Measurements from ENCODE around the gene TSPAN15. TPM values are rescaled to one million over a fixed set of nuclear protein-coding genes. Genes with fewer than 3 reads are reported as not detected.
"Not testable (repeated sequence)": the region's sequence is repeated elsewhere in the genome, so short reads cannot be mapped to it uniquely, and the experiment has no call there.

Gene TSPAN15
- total RNA-seq, 1 donor from 2014 or later = 156 TPM

DNA sequence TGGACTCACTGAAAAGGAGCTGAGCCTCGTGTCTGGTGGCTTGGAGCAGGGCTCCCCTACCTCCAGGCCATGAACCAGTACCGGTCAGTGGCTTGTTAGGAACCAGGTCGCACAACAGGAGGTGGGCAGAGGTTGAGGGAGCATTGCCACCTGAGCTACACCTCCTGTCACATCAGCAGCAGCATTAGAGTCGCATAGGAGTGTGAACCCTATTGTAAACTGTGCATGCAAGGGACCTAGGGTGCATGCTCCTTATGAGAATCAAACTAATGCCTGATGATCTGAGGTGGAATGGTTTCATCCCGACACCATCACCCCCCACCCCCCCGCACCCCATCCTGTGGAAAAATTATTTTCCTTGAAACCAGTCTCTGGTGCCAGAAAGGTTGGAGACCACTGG, 50.4 kb downstream of the TSPAN15 start:
- DNase-seq (ENCODE audit: low spot score) = no peak

DNA sequence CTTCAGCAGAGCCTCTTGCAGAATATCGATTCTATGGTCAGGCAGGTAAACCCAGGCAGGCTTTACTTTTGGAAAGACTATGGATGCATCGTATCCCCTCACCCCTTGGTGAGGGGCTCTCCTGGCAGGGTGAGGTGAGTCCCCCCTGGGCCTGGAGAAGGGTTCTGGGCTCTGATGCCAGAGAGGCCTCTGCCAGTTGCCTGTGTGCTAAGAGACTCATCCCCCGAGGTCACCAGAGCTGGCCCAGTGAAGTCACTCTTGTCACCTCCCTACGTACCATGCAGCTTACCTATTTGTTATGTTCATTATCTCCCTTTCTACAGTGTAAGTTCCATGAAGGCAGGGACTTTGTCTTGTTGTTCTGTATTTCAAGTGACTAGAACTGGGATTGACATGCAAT, 51.3 kb downstream of the TSPAN15 start:
- no peak for DNase-seq (ENCODE audit: low spot score)

DNA sequence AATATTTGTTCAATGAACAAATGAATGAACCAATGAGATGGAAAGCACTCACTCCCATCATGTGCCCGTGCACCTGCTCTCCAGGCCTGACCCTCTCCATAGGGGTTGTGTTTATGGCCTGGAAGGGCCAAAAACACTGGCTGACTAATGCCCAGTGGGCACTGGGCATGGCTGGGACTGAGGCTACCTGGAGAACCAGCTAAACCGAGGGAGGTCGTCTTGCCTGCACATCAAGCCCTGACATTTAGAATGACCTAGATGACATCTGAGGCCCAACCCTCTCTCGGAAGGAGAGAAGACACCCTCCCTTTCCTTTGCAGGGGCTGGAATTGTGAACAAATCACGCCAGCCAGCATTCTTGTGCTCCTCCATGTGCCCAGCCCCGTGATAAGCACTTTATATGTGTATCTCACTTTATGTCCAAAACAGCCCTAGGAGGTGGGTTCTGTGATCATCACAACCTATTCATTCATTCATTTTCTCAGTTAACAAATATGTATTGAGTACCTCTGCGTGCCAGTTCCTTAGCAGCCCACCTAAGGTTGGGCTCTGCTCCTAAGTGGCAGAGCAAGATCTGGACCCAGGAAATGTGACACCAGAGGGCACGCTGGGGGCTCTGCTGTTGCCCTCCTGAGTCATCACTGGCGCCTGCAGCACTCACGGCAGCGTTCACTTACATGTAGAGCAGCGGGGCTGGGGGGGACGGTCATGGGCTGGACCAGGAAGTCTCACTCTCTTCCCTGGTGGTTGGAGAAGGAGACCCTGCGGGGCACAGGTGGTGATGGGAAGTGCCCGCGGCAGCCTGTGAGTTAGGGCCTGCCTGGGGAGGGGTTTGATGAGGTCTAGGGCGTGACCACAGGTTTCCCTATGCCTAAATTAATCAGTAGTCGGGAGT, 52.0 kb downstream of the TSPAN15 start:
- no peak for DNase-seq (ENCODE audit: low spot score)

DNA sequence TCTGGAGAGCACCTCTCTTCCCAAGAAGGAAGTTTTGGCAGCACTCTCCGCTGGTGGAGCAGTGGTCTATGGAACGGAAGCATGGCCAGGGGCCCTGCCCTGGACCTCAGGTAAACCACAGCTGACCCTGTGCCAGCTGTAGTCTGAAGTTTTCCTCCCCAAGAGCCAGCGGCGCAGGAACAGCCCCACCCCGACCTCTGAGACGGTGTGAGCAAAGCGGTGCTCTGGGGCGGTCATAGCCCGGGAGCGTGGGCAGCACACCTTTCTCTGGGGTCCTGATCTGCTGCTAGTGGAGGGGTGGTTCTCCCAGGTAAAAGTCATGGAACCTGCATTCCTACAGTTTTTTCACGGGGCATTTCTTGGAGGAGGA, 52.6 kb downstream of the TSPAN15 start:
- no peak for DNase-seq (ENCODE audit: low spot score)

DNA sequence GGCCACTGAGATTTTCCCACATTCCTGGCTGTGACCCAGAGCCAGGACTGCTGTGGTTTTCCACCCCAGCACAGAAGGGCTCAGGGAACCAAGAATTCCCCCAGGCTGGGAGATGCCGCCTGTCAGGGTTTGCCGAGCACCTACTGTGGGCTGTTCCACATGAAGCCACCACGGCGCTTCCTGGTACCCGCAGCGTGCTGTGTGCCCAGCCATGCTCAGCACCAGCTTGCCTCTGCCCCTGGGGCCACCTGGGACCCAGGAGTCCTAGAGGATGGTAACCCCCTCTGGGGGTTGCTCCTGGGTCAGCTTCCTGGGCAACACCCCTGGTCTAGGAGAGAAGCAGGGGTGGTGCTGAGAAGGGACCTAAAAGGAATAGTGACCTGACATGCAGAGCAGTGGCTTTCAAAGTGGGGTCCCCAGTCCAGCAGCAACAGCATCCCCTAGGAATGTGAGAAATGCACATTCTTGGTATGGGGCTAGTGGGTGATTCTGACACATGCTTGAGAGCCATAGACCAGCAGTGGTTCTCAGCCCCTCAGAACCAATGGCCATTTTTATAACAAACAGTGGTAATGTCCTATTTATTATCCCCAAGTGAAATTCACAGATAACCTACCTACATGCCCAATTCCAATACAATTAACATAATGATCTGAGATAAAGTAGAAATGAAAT, 53.4 kb downstream of the TSPAN15 start:
- DNase-seq (ENCODE audit: low spot score) = no peak

DNA sequence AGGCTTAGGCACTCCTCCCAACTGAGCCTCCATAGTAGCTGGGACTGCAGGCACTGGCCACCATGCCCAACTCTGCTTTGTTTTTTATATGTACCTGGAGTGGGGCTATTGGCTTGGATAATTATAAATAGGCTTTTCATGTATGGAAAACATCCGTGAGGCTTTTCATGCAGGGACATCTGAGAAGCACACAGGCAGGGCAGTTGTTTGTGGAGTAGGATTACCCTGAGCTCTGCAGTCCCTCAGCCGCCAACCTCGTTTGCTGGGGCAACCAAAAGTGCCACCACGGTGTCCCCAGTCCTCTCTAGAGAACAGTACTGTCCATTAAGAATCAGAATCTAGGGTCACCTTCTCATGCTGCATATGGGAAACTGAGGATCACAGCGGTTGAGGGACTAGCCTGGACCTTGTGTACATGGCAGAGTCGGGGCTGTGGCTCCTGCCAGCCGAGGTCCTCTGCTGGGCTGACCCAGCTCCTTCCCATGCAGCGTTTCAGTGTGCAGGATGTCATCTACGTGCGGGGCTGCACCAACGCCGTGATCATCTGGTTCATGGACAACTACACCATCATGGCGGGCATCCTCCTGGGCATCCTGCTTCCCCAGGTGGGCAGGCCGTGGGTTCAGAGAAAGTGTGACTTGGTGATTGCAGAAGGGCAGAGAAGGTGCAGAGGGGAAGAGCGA, 54.5 kb downstream of the TSPAN15 start:
- no peak for DNase-seq (ENCODE audit: low spot score)

DNA sequence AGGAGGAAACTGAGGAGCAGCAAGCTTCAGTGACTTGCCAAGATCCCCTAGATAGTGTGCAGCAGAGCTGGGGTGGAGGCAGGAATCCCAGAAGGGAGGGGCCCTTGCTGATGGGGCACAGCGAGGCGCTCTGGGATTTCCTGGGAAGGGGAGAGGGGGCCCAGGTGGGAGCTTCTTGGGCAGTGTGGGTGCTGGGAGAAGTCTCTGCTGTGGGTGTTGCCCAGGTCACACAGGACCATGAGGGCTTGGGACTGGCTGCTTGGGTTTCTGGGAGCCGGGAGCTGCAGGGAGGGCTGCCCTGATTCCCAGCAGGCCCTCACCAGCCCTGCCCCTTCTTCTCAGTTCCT, 55.2 kb downstream of the TSPAN15 start:
- DNase-seq (ENCODE audit: low spot score) = no peak

DNA sequence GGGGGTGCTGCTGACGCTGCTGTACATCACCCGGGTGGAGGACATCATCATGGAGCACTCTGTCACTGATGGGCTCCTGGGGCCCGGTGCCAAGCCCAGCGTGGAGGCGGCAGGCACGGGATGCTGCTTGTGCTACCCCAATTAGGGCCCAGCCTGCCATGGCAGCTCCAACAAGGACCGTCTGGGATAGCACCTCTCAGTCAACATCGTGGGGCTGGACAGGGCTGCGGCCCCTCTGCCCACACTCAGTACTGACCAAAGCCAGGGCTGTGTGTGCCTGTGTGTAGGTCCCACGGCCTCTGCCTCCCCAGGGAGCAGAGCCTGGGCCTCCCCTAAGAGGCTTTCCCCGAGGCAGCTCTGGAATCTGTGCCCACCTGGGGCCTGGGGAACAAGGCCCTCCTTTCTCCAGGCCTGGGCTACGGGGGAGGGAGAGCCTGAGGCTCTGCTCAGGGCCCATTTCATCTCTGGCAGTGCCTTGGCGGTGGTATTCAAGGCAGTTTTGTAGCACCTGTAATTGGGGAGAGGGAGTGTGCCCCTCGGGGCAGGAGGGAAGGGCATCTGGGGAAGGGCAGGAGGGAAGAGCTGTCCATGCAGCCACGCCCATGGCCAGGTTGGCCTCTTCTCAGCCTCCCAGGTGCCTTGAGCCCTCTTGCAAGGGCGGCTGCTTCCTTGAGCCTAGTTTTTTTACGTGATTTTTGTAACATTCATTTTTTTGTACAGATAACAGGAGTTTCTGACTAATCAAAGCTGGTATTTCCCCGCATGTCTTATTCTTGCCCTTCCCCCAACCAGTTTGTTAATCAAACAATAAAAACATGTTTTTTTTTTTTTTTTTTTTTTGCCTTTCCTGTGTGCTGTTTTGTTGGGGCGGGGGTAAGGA, 55.8 kb downstream of the TSPAN15 start:
- no peak for DNase-seq (ENCODE audit: low spot score)

DNA sequence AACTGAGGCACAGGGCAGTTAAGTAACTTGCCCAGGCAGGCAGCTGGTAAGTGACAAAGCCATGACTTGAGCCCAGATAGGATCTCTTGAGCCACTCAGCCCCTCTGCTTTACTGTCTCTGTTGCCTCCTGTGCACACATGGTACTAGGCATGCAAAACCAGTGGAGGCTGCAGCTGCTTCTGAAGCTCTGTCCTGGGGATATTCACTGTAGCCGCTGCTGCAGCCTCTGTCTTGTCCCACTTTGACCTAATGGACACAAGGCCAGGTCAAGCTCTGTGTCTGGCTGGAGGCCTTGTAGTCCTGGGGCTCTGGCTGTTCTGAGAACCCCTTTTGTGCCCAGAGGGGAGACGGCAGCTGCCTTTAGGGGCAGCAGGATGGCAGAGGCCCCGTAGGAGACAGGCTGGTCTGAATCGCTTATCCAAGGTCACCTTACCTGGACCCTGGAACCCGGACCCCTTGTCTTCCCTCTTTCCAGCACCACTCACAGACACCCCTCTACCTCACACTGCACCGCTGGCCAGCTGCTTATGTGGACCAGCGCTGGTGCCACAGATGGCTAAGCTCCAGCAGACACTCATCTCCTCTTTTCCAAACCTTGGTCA, 57.6 kb downstream of the TSPAN15 start:
- no peak for DNase-seq (ENCODE audit: low spot score)

DNA sequence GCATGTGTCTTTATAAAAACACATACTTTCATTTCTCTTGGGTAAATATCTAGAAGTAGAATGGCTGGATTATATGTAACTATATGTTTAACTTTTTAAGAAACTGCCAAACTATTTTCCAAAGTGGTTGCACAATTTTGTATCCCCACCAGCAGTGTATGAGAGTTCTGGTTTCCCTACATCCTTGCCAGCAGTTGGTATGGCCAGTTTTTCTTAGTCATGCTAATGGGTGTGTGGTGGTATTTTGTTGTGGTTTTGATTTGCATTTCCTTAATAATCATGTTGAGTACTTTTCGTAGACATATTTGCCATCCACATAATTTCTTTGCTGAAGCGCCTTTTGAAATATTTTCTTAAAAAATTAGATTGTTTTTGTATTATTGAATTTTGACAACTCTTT, 61.6 kb downstream of the TSPAN15 start:
- no peak for DNase-seq (ENCODE audit: low spot score)

DNA sequence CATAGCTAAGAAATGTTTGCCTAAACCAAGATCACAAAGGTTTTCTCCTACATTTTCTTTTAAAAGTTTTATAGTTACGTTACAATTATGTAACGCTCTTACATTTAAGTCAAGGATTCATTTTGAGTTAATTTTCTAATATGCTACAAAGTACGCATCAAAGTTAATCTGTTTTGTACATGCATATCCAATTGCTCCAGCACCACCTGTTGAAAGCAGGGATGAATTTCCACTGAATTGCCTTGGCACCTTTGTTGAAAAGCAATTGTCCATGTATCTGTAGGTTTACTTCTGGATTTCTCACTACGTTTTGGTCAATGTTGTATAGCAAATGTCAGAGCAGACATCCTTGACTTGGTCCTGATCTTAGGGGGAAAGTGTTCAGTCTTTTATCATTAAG, 62.4 kb downstream of the TSPAN15 start:
- no peak for DNase-seq (ENCODE audit: low spot score)

DNA sequence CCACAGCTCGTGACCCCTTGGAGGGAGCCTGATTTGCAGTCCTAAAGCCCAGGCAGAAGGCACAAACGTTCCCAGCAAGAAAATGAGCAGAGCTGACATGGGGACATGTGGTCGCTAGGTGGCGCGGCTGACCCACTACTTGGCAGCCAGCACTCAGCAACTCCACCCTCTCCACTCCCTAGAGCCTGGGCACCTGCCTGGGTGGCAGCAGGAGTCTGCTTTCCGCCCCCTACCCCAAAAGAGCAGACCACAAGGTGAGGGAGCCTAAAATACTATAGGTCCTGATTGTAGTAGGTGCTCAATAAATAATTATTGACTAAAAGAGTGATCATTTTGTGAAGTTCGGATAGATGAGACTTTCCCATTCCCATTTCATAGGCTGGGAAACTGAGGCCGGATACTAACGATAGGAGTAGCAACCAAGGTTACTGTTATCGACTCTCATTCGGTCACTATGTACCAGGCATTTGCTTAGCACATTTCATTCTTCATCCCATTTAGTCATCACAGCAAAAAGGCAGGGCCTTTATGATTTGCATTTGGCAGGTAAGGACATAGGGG, 64.5 kb downstream of the TSPAN15 start:
- DNase-seq (ENCODE audit: low spot score) = peak; percentile 70

DNA sequence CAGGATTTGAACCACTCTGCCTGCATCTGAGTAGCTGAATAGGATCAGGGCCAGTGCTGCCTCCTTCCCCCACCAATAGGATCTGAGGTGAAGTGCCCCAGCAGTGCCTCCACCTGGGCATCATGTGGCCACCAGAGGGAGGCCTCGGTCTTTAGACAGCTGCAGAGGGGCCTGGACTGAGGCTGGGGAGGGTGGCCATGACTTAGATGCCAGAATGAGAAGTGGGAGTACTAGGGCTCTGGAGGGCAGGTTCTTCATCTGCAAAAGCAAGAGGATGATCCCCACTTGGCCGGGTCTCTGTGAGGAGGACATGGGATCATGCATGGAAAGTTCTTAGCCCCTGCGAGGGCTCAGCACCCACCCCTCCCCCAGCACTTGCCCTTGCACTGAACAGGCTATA, 65.1 kb downstream of the TSPAN15 start:
- DNase-seq (ENCODE audit: low spot score) = no peak

DNA sequence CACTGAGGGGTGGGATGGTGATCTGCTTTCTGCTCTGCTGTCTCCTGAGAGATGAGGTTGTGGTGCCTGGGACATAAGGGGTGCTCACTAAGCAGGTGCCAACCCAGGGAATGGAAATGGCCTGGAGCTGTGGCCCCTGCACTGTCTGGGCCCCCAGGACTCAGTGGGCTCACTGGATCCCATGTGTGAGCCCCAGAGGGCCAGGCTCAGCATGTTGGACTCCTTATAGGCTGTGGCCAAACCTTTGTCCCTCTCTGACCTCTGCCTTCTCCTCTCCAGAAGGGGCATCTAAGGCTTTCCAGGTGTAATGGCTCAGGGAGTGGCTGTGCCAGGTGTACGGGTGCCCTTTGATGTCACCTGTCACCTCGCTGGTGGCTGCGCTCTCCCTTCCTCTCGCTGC, 65.5 kb downstream of the TSPAN15 start:
- DNase-seq (ENCODE audit: low spot score) = no peak

DNA sequence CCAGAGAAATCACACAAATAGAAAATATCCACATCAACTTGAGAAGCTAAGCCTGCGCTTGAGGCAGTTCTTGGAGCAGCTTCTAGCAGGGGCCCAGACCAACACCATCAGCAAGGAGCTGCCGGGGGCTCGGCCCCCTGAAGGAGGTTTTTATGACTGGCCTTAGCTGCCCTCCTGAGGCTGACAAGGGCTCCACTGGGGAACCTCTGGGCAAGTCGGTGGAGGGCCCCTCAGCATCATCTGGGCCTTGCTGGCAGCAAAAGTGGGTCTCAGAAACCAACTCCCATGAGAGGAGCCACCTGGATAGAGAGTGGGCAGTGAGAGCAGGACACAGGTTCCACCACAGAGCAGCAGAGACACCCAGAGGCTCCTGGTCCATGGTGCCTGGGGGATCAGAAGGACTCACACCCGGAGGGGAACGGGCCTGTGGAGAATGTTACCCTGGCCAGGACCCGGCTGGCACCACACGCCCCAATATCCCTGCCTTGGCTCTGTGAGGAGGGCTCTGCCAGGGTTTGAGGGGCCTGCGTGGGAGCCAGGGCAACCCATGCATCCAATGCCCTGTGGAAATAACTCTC, 66.1 kb downstream of the TSPAN15 start:
- DNase-seq (ENCODE audit: low spot score) = no peak

DNA sequence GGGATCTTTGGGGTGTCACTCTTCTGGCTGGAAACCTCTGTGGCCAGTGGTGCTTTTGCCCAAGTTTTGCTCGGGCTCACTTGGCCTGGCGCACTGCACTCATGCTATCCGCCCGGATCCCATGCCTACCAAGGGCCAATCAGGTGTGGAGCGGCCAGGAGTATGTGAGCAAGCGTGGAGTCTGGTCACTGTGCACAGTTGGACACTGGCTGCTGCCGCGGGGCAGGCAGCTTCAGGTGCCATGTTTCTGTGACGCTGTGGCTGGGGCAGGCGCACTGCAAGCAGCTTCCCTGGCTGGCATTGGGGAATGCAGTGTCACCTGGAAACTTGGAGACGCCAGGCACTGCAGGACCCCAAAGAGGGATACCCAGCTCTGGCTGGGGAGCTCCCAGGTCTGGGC, 76.7 kb downstream of the TSPAN15 start:
- no peak for DNase-seq (ENCODE audit: low spot score)

DNA sequence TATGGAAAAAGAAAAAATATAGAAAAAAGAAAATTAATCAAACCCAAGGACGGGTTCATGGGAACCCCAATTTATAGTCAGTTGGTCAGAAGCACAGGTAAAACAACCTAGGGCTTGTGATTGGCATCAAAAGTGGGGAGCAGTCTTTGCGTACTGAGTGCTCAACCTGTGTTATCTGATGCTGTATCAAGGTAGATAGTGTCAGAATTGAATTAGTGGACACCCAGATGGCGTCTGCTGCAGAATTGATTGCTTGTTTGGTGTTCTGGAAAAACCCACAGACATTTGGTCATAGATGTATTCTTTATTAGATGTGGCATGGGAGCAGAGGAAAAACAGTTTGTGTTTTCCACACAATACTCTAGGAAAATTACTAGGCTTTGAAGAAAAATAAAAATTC, 82.4 kb downstream of the TSPAN15 start:
- DNase-seq (ENCODE audit: low spot score) = no peak

DNA sequence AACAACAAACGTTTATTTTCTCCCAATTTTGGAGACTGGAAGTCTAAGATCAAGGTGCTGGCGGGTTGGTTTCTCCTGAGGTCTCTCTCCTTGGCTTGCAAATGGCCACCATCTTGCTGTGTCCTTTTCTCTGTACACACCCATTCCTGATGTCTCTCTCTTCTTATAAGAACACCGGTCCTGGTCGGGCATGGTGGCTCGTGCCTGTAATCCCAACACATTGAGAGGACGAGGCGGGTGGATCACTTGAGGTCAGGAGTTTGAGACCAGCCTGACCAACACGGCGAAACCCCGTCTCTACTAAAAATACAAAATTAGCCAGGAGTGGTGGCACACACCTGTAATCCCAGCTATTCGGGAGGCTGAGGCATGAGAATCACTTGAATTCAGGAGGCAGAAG, 85.3 kb downstream of the TSPAN15 start:
- not testable (repeated sequence) for DNase-seq (ENCODE audit: low spot score)

DNA sequence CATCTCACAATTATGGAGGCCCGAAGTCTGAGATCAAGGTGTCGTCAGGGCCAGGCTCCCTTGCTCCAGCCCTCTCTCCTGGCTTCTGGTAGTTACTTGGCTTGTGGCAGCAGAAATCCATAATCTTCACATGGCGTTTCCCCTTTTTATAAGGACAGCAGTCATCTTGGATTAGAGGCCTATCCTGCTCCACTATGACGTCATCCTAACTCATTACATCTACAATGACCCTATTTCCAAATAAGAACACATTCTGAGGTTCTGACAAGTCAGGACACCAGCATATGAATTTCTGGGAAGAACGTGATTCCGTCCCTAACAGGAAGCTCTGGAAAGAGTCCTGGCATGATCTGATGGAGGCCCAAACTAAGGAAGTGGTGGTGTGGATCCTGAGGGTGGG, 86.2 kb downstream of the TSPAN15 start:
- DNase-seq (ENCODE audit: low spot score) = no peak

DNA sequence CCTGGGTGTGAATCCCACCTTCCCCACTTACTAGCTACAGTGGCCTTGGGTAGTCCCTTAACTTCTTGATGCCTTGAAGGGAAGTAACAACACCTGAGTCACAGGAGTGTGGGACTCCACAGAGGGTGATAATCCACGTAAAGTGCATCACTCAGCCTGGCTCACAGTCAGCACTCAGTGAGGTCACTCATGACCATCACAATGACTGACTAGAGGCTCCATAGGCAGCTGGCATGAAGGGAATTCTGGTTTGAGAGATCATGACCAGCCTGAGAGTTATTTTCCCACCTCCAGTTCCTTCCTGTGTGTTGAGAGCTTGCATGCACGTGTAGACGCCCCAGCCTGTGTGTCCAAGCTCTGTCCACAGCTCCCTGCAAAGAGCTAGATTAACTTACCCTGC, 87.2 kb downstream of the TSPAN15 start:
- no peak for DNase-seq (ENCODE audit: low spot score)

DNA sequence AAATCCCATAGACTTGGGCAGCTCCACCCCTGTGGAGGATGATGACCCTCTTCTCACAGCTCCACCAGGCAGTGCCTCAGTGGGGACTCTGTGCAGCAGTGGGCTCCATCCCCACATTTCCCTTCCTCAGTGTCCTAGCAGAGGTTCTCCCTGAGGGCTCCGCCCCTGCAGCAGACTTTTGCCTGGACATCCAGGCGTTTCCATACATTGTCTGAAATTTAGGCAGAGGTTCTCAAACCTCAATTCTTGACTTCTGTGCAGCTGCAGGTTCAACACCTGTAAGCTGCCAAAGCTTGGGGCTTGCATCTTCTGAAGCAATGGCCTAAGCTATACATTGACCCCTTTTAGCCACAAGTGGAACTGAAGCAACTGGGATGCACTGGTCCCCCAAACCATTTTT, 90.2 kb downstream of the TSPAN15 start:
- DNase-seq (ENCODE audit: low spot score) = no peak
